HG02970 (cell line): ENCODE measurements around the gene NDST4.

Experiments
- ATAC-seq: cut with Tn5 transposase; IDR thresholded peaks from one replicate; pipeline ENCODE4 v1.9.1; 2021; ENCODE audit warnings: mild to moderate bottlenecking, moderate library complexity, moderate number of reproducible peaks; ENCODE audit not compliant: unreplicated experiment, low FRiP score

Gene NDST4

GRCh38 chr4:114921191-114921590 lies 192.2 kb downstream of the NDST4 start:
- no peak for ATAC-seq

DNA sequence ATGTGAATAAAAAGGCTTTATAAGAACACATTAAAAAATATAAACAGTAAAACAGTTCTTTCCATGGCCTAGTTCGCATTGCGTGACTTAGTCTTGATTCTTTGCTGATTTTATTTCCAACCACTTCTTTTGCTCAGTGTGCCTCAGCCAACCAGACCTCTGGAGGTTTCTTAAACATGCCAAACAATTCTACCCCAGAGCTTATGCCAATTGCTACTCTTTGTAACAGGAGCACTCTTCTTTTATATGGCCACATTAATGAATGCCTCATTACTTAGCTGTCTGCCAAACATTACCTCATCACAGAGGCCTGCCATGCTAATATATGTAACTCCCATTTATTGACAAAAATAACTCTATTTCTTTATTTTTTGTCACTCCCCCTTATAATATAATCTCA lies 202.3 kb downstream of the NDST4 start:
- ATAC-seq = no peak

DNA sequence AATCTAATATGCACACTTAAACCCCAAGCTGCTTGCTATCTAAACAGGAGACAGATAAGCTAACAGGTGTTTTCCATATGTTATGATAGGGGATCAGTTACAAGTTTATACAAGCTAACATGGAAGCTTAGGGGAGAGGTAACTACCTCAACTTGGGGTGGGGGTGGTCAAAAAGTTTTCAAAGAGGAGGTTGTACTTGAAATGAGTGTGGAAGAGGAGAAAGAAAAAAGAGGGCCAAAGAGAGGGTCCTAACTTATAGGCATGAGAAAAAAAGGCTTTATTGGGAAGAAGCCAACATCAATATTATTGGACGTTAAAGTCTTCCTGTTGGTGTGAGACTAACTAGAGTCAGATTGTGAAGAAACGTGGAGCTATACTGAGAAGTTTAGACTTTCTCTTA lies 205.9 kb downstream of the NDST4 start:
- no peak for ATAC-seq

- no peak for ATAC-seq
Measured at GRCh38 chr4:114905017-114905416, 208.4 kb downstream of the NDST4 start.

DNA sequence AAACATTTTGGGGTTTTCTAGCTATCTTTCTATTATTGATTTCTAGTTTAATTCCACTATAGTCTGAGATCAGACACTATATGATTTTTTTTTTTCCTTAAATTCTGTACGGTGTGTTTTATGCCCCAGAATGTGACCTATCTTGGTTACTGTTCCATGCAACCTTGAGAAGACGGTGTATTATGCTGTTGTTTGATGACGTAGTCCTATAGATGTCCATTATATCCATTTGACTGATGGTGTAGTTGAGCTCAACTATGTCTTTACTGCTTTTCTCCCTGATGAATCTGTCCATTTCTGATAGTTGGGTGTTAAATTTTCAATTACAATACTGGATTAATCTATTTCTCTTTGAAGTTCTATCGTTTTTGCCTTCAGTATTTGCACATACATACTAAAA lies 212.5 kb downstream of the NDST4 start:
- no peak for ATAC-seq

DNA sequence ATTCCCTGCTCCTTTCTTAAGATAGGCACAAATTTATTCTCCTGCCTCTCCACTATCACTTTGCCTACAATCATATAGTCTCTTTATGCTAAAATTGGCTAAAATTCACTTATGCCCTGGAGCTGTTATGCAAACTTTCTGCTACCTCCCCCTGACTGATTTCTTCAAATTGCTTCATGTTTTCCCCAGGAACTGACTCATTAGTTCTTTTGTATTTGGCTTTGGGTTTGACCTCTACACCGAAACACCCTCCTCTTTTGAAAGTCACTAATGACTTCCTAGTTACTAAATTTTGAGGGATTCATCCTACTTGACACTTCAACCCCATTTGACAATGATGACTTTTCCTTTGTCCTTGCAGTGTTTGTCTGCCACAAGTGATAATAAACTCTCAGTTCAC lies 222.6 kb downstream of the NDST4 start:
- no peak for ATAC-seq

DNA sequence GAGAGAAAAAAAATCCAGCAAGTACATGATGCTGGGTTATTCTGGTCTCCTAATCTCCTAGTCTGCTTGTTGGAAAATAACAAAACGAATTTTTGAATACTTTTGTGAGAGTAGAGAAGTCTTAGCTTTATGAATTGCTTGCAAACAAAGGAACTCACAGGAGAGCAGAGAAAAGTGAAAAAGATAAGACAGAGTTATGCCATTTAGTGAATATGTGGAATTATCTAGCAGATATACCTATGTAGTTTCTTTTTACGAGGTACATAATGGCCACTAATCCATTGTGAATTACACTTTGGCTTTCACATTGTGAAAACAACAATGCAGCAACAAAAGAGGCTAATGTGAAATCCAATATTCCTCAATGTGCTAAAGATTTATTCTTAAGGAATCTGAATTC lies 226.7 kb downstream of the NDST4 start:
- no peak for ATAC-seq

DNA sequence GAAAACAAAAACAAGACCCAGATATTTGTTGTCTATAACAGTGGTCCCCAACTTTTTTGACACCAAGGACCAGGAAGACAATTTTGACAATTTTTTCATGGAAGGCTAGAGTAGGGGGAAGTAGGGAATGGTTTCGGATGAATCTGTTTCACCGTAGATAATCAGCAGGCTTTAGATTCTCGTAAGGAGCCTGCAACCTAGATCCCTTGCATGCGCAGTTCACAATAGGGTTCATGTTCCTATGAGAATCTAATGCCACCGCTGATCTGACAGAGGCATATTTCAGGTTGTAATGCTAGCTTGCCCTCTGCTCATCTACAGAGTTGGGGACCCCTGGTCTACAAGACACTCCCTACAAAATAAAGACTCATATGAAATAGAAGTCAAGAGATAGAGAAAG lies 229.8 kb downstream of the NDST4 start:
- no peak for ATAC-seq

- no peak for ATAC-seq
Measured at GRCh38 chr4:114879916-114880669, 233.3 kb downstream of the NDST4 start.

DNA sequence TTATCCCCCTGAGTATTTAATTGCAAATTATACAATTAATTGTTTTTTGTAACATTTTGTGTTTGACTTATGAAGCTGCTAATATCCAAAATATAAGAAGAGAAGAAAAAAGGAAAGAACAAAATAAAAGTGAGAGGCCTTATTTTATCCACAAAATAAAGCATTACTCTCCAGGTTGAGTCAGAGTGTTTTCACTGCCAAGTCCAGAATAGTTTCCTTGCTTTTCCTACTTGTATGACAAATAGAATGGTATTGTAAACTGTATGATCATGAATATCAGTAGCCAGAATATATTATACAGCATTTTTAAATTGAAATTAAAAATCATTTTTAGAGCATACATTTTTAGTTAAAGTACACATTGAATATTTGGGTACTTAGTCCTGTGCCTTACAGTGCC lies 237.8 kb downstream of the NDST4 start:
- no peak for ATAC-seq

DNA sequence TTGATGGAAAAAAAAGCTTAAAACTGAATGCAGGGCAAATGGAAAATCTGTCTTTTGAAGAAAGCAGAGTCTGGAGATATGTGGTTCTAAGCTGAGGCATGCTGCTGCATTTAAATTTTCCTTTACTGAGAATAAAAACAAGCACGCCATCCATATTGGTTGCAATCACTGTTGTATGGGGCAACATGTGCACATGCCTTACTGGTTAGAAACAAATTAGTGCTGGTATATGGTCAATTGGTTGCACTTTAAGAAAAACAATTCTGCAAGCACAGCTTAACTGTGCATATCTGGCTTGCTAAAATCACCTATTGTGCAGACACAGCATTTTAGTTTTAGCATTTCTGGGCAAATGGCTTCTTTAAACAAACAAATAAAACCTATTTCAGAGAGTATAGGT lies 239.1 kb downstream of the NDST4 start:
- no peak for ATAC-seq

DNA sequence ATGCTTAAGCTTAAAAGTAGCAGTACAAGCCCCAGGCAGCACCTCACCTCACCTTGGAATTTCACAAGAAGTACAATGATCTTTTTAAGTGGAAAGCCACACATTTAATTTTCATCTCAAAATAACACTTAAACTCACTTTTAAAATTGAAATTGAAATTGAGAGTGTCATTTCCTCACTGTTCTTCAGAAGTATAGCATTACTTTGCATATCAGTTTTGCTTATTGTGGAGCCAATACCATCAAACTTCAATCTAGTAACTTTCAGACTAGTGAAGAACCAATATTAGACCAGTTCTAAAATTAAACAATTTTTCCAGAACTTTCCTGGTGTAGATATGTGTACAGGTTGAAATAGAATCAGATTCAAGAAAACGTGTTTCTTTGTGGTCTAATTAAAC lies 242.4 kb downstream of the NDST4 start:
- ATAC-seq = no peak

GRCh38 chr4:114866901-114867670 lies 246.3 kb downstream of the NDST4 start:
- ATAC-seq = no peak

DNA sequence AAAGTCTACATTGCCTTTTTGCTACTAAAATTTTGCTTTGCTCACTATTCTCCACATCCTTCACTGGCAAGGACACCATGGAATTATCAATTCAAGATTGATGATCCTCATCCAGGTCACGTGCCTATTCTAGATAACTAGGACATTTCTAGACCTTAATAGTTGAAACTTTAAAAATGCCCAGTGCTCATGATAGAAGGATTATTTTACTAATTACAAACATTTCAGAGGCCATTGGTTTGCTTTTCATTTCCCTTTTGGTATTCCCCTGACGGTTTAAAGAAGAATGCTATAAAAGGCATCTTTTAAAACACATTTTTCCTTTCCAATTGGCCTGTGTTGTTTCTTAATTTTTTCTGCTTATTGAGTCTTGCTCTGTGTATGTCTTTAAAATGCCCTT lies 249.4 kb downstream of the NDST4 start:
- ATAC-seq = no peak

DNA sequence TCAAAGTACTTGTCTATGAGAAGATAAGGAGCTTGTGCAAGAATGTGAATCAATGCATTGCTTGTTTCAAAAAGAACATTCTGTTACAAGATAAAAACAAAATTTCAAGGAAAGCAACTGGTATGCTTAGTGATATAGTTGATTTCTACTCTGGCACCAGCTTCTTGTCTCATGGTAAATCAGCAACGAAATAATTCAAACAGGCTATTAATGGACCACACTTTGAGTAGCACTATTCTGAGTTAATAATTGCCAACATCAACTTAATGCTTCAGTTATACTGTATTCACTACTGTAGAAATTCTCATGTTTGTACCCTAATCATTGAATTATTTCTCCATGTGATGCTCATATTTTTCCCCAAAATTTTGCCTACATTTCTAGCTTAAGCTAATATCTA lies 252.6 kb downstream of the NDST4 start:
- no peak for ATAC-seq

- ATAC-seq = no peak
Measured at GRCh38 chr4:114857831-114858230, 255.6 kb downstream of the NDST4 start.

- no peak for ATAC-seq
Measured at GRCh38 chr4:114839986-114840385, 273.4 kb downstream of the NDST4 start.

- no peak for ATAC-seq
Measured at GRCh38 chr4:114830628-114831027, 282.8 kb downstream of the NDST4 start.

DNA sequence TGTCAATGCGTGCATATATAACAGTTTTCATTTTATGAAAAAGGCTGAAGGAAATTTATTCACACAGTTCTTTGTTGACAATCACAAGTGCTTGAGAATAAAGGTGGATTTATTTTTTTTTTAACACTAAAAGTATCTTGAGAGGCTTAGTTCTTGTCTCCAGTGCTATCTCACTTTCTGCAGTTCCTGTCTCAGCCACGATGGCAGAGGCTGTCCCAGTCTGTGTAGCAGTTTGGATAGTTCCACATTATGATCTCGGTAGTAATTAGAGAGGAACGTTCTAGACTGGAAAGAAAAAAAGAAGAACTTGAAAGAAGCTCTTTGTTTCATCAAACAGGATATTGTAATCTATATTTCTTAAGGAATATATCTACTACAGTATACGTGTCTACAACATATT lies 285.8 kb downstream of the NDST4 start:
- no peak for ATAC-seq

GRCh38 chr4:114815760-114816159 lies 297.7 kb downstream of the NDST4 start:
- no peak for ATAC-seq

GRCh38 chr4:114813961-114814360 lies 299.5 kb downstream of the NDST4 start:
- ATAC-seq = no peak
